Transverse colon (tissue), 4 donors: Measurements from ENCODE around the gene CNDP2. TPM values are rescaled to one million over a fixed set of nuclear protein-coding genes. Genes with fewer than 3 reads are reported as not detected.

Source experiments
- DNase-seq: peaks from one replicate; pipeline ENCODE4 v3.0.0-alpha.2; 2019
- H3K27ac ChIP-seq, 4 donors: fragments of 200-600 bp; sonication (generic); 2 replicates each; pipeline ENCODE4 v1.5.1; 2016 to 2018; ENCODE audit warnings: inconsistent platforms in 4 of 4
- H3K27me3 ChIP-seq: fragments of 200-600 bp; sonication (generic); 2 replicates; pipeline ENCODE4 v1.5.1; 2017; ENCODE audit warnings: inconsistent platforms
- H3K36me3 ChIP-seq, 4 donors: fragments of 200-600 bp; sonication (generic); 2 replicates each; pipeline ENCODE4 v1.5.1; 2017 to 2019; ENCODE audit warnings: inconsistent platforms in 4 of 4
- H3K4me1 ChIP-seq, 4 donors: fragments of 200-600 bp; sonication (generic); 2 replicates each; pipeline ENCODE4 v1.5.1; 2017 to 2020; ENCODE audit warnings: inconsistent platforms in 4 of 4
- H3K4me3 ChIP-seq, 4 donors: fragments of 200-600 bp; sonication (generic); 1 replicate in 1 of 4; 2 replicates in 3 of 4; pipeline versions ENCODE4 v1.5.1 to v1.6.1; 2017 to 2019; ENCODE audit warnings: inconsistent platforms in 4 of 4
- H3K9me3 ChIP-seq, 2 donors: fragments of 200-600 bp; sonication (generic); 2 replicates each; pipeline ENCODE4 v1.5.1; 2017 to 2019; ENCODE audit warnings: inconsistent platforms in 2 of 2
- EP300 ChIP-seq: sonication (generic); formaldehyde crosslinking; IDR thresholded peaks from one replicate; pipeline ENCODE4 v1.6.1; 2017; ENCODE audit warnings: antibody characterized with exemption, low read depth
- POLR2A ChIP-seq: fragments of 450-650 bp; IDR thresholded peaks from one replicate; pipeline ENCODE4 v1.6.1; 2016; ENCODE audit warnings: antibody characterized with exemption, mild to moderate bottlenecking, moderate library complexity
- POLR2AphosphoS5 ChIP-seq, 3 donors: sonication (generic); formaldehyde crosslinking; IDR thresholded peaks; one replicate each; pipeline ENCODE4 v1.6.1; 2016; ENCODE audit warnings: antibody characterized with exemption in 3 of 3
- WGBS, 2 donors: methylation state at CpG; one replicate each; pipeline ENCODE4 v1.1.5; 2018; ENCODE audit warnings: low coverage in 1 of 2; 5-methylcytosine and 5-hydroxymethylcytosine counted together
- in situ Hi-C, 4 donors: fragments of 200-750 bp; cut with MboI; loops; one replicate each; pipeline versions ENCODE4 v1.15.0 to v1.15.1; 2017; ENCODE audit warnings: low sequenced_read_pairs in 3 of 4, low pct_ligation_motif_present in 1 of 4, low pct_unique_long_range_greater_than_20kb in 1 of 4
- intact Hi-C: fragments of 100-400 bp; cut with DNase I; formaldehyde crosslinking; loops from one replicate; pipeline ENCODE4 v1.15.1; 2023; ENCODE audit warnings: low total_unique reads
- total RNA-seq, 4 donors: library from RNA; depleted of rRNA; stranded (reverse); fragments of >200 nt; gene quantifications; one replicate each; pipeline ENCODE4 v1.1.0, GENCODE V29; 2016
- TF ChIP-seq, protein P1 (sequence below), 5 experiments: fragments of 200-600 bp in 3 of 5; fragments of 450-650 bp in 2 of 5; sonication (generic) in 3 of 5; IDR thresholded peaks; 1 replicate in 2 of 5; 2 replicates in 3 of 5; pipeline ENCODE4 v1.5.1; 2016 to 2017; ENCODE audit warnings: antibody characterized with exemption in 5 of 5, inconsistent platforms in 3 of 5, mild to moderate bottlenecking in 2 of 5, moderate library complexity in 1 of 5

Gene CNDP2
- total RNA-seq, 4 donors from 2014 or later: 143 to 284 (median 155) TPM

DNA sequence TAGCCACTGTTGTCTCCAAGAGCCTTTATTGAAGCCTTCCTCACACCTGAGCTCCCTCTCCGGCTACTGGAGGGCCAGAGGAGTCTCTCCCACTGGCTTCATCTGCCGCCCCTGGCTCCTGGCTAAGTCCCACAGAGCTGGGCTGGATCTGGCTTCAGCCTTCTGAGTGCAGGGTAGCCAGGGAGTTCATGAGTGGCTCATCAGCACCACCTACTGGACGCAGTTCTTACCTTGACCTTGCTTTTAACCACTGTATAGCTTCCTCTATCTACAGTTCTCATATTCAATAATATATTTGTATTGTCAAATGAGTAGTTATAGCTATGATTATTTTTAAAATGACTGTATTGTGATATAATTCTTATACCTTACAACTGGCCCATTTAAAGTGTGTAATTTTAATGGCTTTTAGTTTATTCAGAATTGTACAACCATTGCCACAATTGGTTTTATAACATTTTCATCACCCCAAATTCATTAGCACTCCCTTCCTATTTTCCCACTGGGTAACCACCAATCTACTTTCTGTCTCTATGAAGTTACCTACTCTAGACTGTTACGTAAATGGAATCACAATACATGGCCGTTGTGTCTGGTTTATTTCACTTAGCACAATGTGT lies 55.9 kb downstream of the CNDP2 start:
- in situ Hi-C loops (loop anchor here (5.0 to 25.0 kb wide), 6 partner anchors 90 to 365 kb away; partner anchors contain the start of gene DIPK1C (in 1 of the 4)), intact Hi-C loops (loop anchor here (5.0 to 10.0 kb wide), 2 partner anchors 200 to 357 kb away; no protein-coding TSS in a partner anchor)
- peaks cover 0 to 6% (median 2%) of the 10 kb centered on the region in 4 donors for H3K4me1 ChIP-seq
- H3K4me3 ChIP-seq: no peak overlapping the region
- TF ChIP-seq POLR2AphosphoS5 (IDR thresholded peaks at IDR 0.05): no peak
- TF ChIP-seq, protein P1, sequence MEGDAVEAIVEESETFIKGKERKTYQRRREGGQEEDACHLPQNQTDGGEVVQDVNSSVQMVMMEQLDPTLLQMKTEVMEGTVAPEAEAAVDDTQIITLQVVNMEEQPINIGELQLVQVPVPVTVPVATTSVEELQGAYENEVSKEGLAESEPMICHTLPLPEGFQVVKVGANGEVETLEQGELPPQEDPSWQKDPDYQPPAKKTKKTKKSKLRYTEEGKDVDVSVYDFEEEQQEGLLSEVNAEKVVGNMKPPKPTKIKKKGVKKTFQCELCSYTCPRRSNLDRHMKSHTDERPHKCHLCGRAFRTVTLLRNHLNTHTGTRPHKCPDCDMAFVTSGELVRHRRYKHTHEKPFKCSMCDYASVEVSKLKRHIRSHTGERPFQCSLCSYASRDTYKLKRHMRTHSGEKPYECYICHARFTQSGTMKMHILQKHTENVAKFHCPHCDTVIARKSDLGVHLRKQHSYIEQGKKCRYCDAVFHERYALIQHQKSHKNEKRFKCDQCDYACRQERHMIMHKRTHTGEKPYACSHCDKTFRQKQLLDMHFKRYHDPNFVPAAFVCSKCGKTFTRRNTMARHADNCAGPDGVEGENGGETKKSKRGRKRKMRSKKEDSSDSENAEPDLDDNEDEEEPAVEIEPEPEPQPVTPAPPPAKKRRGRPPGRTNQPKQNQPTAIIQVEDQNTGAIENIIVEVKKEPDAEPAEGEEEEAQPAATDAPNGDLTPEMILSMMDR (IDR thresholded peaks at IDR 0.05): peak; percentile 80 to 85 (median 84)
- WGBS, 2 donors: 22 to 33% methylated on average over 2 to 5 of the region's 5 CpGs
- H3K27me3 ChIP-seq: no peaks in the 10 kb centered on the region
- H3K9me3 ChIP-seq: peaks cover 0 to 11% of the 10 kb centered on the region in 2 donors
- H3K27ac ChIP-seq: no peak overlapping the region
- no peaks in the 10 kb centered on the region for H3K36me3 ChIP-seq
- peak; percentile 90 for DNase-seq

DNA sequence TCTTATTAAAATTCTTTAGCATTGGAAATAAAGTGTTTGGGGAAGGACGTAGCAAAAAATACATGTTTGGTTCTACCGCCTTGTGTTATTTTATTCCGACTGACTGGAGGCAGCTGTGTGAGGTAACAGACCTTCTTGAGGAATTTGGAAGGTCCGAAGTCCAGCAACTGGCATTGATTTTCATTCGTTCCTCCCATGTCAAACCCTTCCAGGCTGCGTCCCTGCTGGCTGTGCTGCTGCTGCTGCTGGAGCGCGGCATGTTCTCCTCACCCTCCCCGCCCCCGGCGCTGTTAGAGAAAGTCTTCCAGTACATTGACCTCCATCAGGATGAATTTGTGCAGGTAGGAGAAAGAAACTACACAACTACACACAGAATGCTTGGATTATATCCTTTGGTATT lies 60.0 kb downstream of the CNDP2 start:
- intact Hi-C loops: loop anchor here (10.0 kb wide), 1 partner anchor 361 kb away; no protein-coding TSS in a partner anchor
- DNase-seq: no peak
- Histone ChIP-seq H3K27ac (no peak overlapping the region), H3K4me1 (peaks cover 0 to 2% (median 0%) of the 10 kb centered on the region in 4 donors), H3K4me3 (no peak overlapping the region), H3K9me3 (no peaks in the 10 kb centered on the region), H3K27me3 (no peaks in the 10 kb centered on the region), H3K36me3 (no peaks in the 10 kb centered on the region)
- TF ChIP-seq EP300 (no peak), POLR2AphosphoS5 (IDR thresholded peaks at IDR 0.05) (no peak), POLR2A (no peak)
- TF ChIP-seq, protein P1 (IDR thresholded peaks at IDR 0.05): no peak
- in situ Hi-C loops: loop anchor here (10.0 to 25.0 kb wide), 4 partner anchors 94 to 369 kb away; partner anchors contain the start of gene DIPK1C (in 1 of the 4)
- 70 to 84% methylated on average over 4 to 11 of the region's 11 CpGs for WGBS, 2 donors

DNA sequence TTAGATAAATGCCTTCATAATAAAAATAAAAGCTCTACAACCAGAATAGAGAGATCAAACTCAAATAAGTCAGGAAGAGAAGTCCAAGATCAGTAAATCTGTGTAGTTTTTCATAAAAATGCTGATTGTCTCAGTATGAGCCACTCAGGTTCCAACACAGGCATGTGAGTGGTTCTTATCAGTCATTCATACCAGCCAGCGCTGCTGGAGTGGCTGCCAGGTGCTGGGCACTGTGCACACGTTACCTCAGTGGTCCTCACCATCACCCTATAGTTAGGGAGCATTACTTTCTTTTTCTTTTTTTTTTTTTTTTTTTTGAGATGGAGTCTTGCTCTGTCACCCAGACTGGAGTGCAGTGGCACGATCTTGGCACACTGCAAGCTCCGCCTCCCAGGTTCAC lies 61.9 kb downstream of the CNDP2 start:
- Histone ChIP-seq H3K9me3 (no peaks in the 10 kb centered on the region), H3K27ac (no peak overlapping the region), H3K36me3 (no peaks in the 10 kb centered on the region), H3K4me3 (no peak overlapping the region), H3K27me3 (no peaks in the 10 kb centered on the region), H3K4me1 (no peaks in the 10 kb centered on the region)
- intact Hi-C loops: loop anchor here (10.0 kb wide), 1 partner anchor 363 kb away; no protein-coding TSS in a partner anchor
- TF ChIP-seq, protein P1 (IDR thresholded peaks at IDR 0.05): no peak
- TF ChIP-seq EP300: no peak
- TF ChIP-seq POLR2A: no peak
- TF ChIP-seq POLR2AphosphoS5 (IDR thresholded peaks at IDR 0.05): no peak
- WGBS, 2 donors: 81 to 89% methylated on average over 2 to 4 of the region's 4 CpGs
- no peak for DNase-seq
- in situ Hi-C loops: loop anchor here (10.0 to 25.0 kb wide), 4 partner anchors 96 to 371 kb away; partner anchors contain the start of gene DIPK1C (in 1 of the 4)

DNA sequence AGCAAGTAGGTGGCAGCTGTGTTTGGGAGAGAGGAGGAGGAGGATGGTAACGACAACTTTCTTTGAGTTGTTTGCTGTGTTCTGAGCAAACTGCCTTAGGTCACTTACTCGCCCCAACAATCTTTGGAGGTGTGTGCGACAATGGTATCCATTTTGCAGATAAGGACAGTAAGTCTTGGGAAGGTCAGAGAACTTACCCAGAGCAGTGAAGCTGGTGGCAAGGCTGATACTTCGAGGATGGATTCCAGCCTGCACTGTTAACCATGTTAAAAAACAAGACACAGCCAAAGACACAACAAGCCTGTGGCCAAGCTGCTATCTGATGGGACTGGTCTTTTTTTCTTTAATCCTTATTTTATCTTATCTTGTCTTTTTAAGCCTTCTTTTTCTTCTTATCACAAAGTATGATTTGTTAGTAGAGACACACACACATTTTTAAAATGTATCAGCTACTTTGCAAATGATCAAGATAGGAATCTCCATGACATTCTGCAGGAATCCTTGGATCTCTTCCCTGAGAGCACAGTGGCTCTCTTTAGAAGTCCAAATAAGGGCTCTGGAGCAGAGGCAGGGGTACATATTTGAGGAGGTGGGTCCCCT lies 66.1 kb downstream of the CNDP2 start:
- Histone ChIP-seq H3K9me3 (no peaks in the 10 kb centered on the region), H3K4me1 (peaks cover 0 to 13% (median 1%) of the 10 kb centered on the region in 4 donors), H3K4me3 (no peak overlapping the region), H3K27ac (no peak overlapping the region), H3K27me3 (no peaks in the 10 kb centered on the region), H3K36me3 (no peaks in the 10 kb centered on the region)
- in situ Hi-C loops: loop anchor here in 3 of 4 donors (25.0 kb wide), 3 partner anchors 100 to 375 kb away; partner anchors contain the start of gene DIPK1C (in 1 of the 3)
- intact Hi-C loops: no loop called here
- 87 to 89% methylated on average over 3 to 4 of the region's 4 CpGs for WGBS, 2 donors
- TF ChIP-seq EP300 (no peak), POLR2A (no peak), POLR2AphosphoS5 (IDR thresholded peaks at IDR 0.05) (no peak)
- TF ChIP-seq, protein P1 (IDR thresholded peaks at IDR 0.05): no peak
- DNase-seq: no peak
